HepG2 (cell line): ENCODE data around the gene ARHGEF39. TPM values are rescaled to one million over a fixed set of nuclear protein-coding genes. Genes with fewer than 3 reads are reported as not detected.
A peak's percentile ranks its signal among the peaks of the same experiment; 100 is the strongest.

Experiments
- ADNP ChIP-seq: sonication (generic); formaldehyde crosslinking; IDR thresholded peaks from 2 replicates; pipeline ENCODE4 v1.4.0; 2020; ENCODE audit warnings: missing genetic modification reagents
- AGO2 ChIP-seq: fragments of 200-400 bp; formaldehyde crosslinking; optimal IDR thresholded peaks from 2 replicates; pipeline ENCODE3; 2017; ENCODE audit warnings: mild to moderate bottlenecking, low read depth, low read length, moderate library complexity
- ARID5B ChIP-seq: IDR thresholded peaks from 2 replicates; pipeline ENCODE4 v1.4.0; 2020; ENCODE audit warnings: mild to moderate bottlenecking, missing genetic modification reagents
- KLF13 ChIP-seq: sonication (generic); formaldehyde crosslinking; IDR thresholded peaks from 2 replicates; pipeline ENCODE4 v1.4.0; 2020; ENCODE audit warnings: mild to moderate bottlenecking, missing genetic modification reagents
- NR0B2 ChIP-seq: sonication (generic); formaldehyde crosslinking; IDR thresholded peaks from 2 replicates; pipeline ENCODE4 v1.4.0; 2020; ENCODE audit warnings: mild to moderate bottlenecking, missing genetic modification reagents
- POGK ChIP-seq: sonication (generic); formaldehyde crosslinking; conservative IDR thresholded peaks from 2 replicates; pipeline ENCODE4 v1.8.0; 2022; ENCODE audit warnings: mild to moderate bottlenecking, moderate library complexity, missing genetic modification reagents
- SATB2 ChIP-seq: sonication (generic); formaldehyde crosslinking; IDR thresholded peaks from 2 replicates; pipeline ENCODE4 v1.5.0; 2020; ENCODE audit warnings: missing genetic modification reagents
- ZFP36L2 ChIP-seq: sonication (generic); formaldehyde crosslinking; IDR thresholded peaks from 2 replicates; pipeline ENCODE4 v1.4.0; 2020; ENCODE audit warnings: missing genetic modification reagents
- ZNF230 ChIP-seq: sonication (generic); formaldehyde crosslinking; IDR thresholded peaks from 2 replicates; pipeline ENCODE4 v1.4.0; 2020; ENCODE audit warnings: mild to moderate bottlenecking, missing genetic modification reagents
- ZNF326 ChIP-seq: sonication (generic); formaldehyde crosslinking; IDR thresholded peaks from 2 replicates; pipeline ENCODE4 v1.4.0; 2020; ENCODE audit warnings: missing genetic modification reagents, borderline replicate concordance
- polyA plus RNA-seq, 8 experiments: library from polyadenylated mRNA; depleted of rRNA in 3 of 8; stranded (reverse) in 7 of 8; unstranded in 1 of 8; fragments of >200 nt; fragmentation: Illumina TruSeq in 4 of 8; extraction: Trizol in 4 of 8; gene quantifications; 2 replicates each; pipeline versions ENCODE4 v1.2.1 to v1.2.3, GENCODE V29; 2011 to 2016; ENCODE audit warnings: low read depth in 4 of 8, missing spikeins in 1 of 8, mixed read lengths in 1 of 8; ENCODE audit not compliant: insufficient read depth in 1 of 8
- total RNA-seq, 5 experiments: library from RNA; depleted of rRNA; stranded (reverse); fragments of >200 nt; fragmentation: Illumina TruSeq; extraction: Trizol; gene quantifications; 2 replicates each; pipeline ENCODE4 v1.2.3, GENCODE V29; 2016; ENCODE audit warnings: low read depth in 1 of 5
- TF ChIP-seq, protein P1 (sequence below): IDR thresholded peaks from 2 replicates; pipeline ENCODE4 v1.6.1; 2012; ENCODE audit warnings: inconsistent platforms
- TF ChIP-seq, protein P2 (sequence below): sonication (generic); formaldehyde crosslinking; IDR thresholded peaks from 2 replicates; pipeline ENCODE4 v1.9.0; 2022; ENCODE audit warnings: low read depth, missing genetic modification reagents
- TF ChIP-seq, protein P3 (sequence below): IDR thresholded peaks from 2 replicates; pipeline ENCODE4 v1.6.1; 2016; ENCODE audit warnings: missing compliant biosample characterization, missing genetic modification reagents, borderline replicate concordance
- TF ChIP-seq, protein P4 (sequence below): sonication (generic); formaldehyde crosslinking; IDR thresholded peaks from 2 replicates; pipeline ENCODE4 v1.4.0; 2020; ENCODE audit warnings: low read depth, missing genetic modification reagents

The ARHGEF39 gene
- total and polyA plus RNA-seq, 2 of the 13 experiments (the other 11 are each of a cell fraction or from before 2014, with no cell fraction given) = 11.2 to 12.3 TPM

DNA sequence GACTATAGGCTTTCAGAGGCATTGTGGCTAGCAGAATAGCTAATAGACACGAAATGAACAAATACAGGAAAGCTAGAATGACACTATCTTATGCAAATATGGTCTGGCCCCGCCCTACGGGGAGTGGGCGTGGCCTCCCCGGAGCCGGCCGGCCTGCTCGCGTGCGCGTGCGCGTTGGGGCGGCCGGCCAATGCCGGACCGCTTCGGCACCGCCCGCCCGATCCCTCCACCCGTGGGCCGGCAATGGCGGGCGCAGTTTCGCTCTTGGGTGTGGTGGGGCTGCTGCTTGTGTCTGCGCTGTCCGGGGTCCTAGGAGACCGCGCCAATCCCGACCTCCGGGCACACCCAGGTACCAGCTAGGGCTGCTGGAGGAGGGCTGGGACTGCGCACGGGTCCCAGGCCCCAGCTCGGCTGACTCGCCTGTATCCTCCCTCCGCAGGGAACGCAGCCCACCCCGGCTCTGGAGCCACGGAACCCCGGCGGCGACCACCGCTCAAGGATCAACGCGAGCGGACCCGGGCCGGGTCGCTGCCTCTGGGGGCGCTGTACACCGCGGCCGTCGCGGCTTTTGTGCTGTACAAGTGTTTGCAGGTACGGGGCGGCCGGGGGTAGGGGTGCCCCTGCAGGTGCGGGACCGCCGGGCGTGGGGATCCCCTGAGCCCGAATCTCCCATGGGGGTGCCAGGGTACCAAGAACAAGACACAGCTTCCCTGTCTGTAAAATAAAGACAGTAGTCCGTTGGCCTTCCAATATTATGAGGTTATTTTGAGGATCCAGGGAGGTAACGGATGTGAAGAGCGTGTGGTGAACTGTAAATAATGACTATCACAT, 6.6 kb downstream of the ARHGEF39 start, which contains the start of gene CCDC107 (continued):
- TF ChIP-seq POGK (no peak), NR0B2 (CRISPR knock-in tag) (peak; percentile 88; the same call in 1 of the 2 replicates), ZNF326 (no peak; the same call in 1 of the 2 replicates), ZNF230 (no peak), KLF13 (no peak), SATB2 (peak; percentile 72; the same call in 1 of the 2 replicates), ZFP36L2 (CRISPR knock-in tag) (no peak), ARID5B (CRISPR knock-in tag) (peak; percentile 51; the same call in 1 of the 2 replicates), ADNP (CRISPR knock-in tag) (no peak), AGO2 (peak; percentile 99)
- TF ChIP-seq, protein P1, sequence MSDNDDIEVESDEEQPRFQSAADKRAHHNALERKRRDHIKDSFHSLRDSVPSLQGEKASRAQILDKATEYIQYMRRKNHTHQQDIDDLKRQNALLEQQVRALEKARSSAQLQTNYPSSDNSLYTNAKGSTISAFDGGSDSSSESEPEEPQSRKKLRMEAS = no peak
- TF ChIP-seq, protein P2, sequence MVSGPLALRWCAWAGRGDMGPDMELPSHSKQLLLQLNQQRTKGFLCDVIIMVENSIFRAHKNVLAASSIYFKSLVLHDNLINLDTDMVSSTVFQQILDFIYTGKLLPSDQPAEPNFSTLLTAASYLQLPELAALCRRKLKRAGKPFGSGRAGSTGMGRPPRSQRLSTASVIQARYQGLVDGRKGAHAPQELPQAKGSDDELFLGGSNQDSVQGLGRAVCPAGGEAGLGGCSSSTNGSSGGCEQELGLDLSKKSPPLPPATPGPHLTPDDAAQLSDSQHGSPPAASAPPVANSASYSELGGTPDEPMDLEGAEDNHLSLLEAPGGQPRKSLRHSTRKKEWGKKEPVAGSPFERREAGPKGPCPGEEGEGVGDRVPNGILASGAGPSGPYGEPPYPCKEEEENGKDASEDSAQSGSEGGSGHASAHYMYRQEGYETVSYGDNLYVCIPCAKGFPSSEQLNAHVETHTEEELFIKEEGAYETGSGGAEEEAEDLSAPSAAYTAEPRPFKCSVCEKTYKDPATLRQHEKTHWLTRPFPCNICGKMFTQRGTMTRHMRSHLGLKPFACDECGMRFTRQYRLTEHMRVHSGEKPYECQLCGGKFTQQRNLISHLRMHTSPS (CRISPR knock-in tag) = 0 out of 2 replicates have a peak, but pooled peaks have one; percentile 51
- TF ChIP-seq, protein P3, sequence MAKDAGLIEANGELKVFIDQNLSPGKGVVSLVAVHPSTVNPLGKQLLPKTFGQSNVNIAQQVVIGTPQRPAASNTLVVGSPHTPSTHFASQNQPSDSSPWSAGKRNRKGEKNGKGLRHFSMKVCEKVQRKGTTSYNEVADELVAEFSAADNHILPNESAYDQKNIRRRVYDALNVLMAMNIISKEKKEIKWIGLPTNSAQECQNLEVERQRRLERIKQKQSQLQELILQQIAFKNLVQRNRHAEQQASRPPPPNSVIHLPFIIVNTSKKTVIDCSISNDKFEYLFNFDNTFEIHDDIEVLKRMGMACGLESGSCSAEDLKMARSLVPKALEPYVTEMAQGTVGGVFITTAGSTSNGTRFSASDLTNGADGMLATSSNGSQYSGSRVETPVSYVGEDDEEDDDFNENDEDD = peak; percentile 31; the same call in 1 of the 2 replicates
- TF ChIP-seq, protein P4, sequence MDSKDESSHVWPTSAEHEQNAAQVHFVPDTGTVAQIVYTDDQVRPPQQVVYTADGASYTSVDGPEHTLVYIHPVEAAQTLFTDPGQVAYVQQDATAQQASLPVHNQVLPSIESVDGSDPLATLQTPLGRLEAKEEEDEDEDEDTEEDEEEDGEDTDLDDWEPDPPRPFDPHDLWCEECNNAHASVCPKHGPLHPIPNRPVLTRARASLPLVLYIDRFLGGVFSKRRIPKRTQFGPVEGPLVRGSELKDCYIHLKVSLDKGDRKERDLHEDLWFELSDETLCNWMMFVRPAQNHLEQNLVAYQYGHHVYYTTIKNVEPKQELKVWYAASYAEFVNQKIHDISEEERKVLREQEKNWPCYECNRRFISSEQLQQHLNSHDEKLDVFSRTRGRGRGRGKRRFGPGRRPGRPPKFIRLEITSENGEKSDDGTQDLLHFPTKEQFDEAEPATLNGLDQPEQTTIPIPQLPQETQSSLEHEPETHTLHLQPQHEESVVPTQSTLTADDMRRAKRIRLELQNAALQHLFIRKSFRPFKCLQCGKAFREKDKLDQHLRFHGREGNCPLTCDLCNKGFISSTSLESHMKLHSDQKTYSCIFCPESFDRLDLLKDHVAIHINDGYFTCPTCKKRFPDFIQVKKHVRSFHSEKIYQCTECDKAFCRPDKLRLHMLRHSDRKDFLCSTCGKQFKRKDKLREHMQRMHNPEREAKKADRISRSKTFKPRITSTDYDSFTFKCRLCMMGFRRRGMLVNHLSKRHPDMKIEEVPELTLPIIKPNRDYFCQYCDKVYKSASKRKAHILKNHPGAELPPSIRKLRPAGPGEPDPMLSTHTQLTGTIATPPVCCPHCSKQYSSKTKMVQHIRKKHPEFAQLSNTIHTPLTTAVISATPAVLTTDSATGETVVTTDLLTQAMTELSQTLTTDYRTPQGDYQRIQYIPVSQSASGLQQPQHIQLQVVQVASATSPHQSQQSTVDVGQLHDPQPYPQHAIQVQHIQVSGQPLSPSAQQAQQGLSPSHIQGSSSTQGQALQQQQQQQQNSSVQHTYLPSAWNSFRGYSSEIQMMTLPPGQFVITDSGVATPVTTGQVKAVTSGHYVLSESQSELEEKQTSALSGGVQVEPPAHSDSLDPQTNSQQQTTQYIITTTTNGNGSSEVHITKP (CRISPR knock-in tag) = 0 out of 2 replicates have a peak, but pooled peaks have one; percentile 18
